HEK293 (cell line): ENCODE data around the gene PCNX4.

Experiments used
- CTCF ChIA-PET: fragments of 350-600 bp; formaldehyde crosslinking; extraction: SDS; loops from one replicate; lab custom pipeline; 2021; ENCODE audit warnings: antibody characterized with exemption; lab: Yijun Ruan, JAX
- POLR2A ChIA-PET: fragments of 300-600 bp; formaldehyde crosslinking; extraction: SDS; loops from one replicate; lab custom pipeline; 2020; ENCODE audit warnings: antibody characterized with exemption, inconsistent platforms; lab: Yijun Ruan, JAX
- H3K27ac ChIP-seq: fragments of 200-500 bp; sonication (Bioruptor generic); 2 replicates; pipeline ENCODE4 v1.5.1; 2014; ENCODE audit warnings: low read depth, low read length, control low read depth, inconsistent platforms; ENCODE audit errors: extremely low read depth
- H3K36me3 ChIP-seq, 2 experiments: fragments of 200-500 bp in 1 of 2; sonication (Bioruptor generic) in 1 of 2; 1 replicate in 1 of 2; 2 replicates in 1 of 2; pipeline ENCODE4 v1.5.1; 2014 to 2017; ENCODE audit warnings: inconsistent platforms in 2 of 2, low read length in 2 of 2; ENCODE audit not compliant: control insufficient read depth in 2 of 2, insufficient read depth in 1 of 2
- H3K4me1 ChIP-seq: fragments of 200-500 bp; sonication (Bioruptor generic); 2 replicates; pipeline ENCODE4 v1.5.1; 2014; ENCODE audit warnings: mild to moderate bottlenecking, low read length, inconsistent platforms; ENCODE audit not compliant: control insufficient read depth, insufficient read depth
- H3K4me3 ChIP-seq: 2 replicates; pipeline ENCODE4 v1.5.1; 2011; ENCODE audit warnings: low read depth, mild to moderate bottlenecking, control low read depth, low read length, moderate library complexity
- H3K9me3 ChIP-seq: fragments of 200-500 bp; sonication (Bioruptor generic); 2 replicates; pipeline ENCODE4 v1.5.1; 2014; ENCODE audit warnings: low read depth, low read length, inconsistent platforms; ENCODE audit not compliant: control insufficient read depth, insufficient read depth
- BCL6B ChIP-seq: fragments of 450-650 bp; formaldehyde crosslinking; IDR thresholded peaks from 2 replicates; pipeline ENCODE4 v1.5.1; 2017; ENCODE audit warnings: missing biosample characterization, missing genetic modification characterization
- GFI1B ChIP-seq: fragments of 450-650 bp; formaldehyde crosslinking; IDR thresholded peaks from 2 replicates; pipeline ENCODE4 v1.5.1; 2016; ENCODE audit warnings: missing biosample characterization, missing genetic modification characterization
- HIC1 ChIP-seq: fragments of 450-650 bp; formaldehyde crosslinking; IDR thresholded peaks from 2 replicates; pipeline ENCODE4 v1.5.1; 2016; ENCODE audit warnings: missing biosample characterization, missing genetic modification characterization
- HOXC10 ChIP-seq: sonication (generic); formaldehyde crosslinking; IDR thresholded peaks from 2 replicates; pipeline ENCODE4 v1.8.1; 2023; ENCODE audit warnings: mild to moderate bottlenecking, missing genetic modification reagents
- HOXD13 ChIP-seq: sonication (generic); formaldehyde crosslinking; IDR thresholded peaks from 2 replicates; pipeline ENCODE4 v1.8.0; 2022; ENCODE audit warnings: missing genetic modification reagents, borderline replicate concordance
- SP3 ChIP-seq: fragments of 450-650 bp; formaldehyde crosslinking; IDR thresholded peaks from 2 replicates; pipeline ENCODE4 v1.5.1; 2016; ENCODE audit warnings: missing biosample characterization, missing genetic modification characterization
- ZBTB1 ChIP-seq: fragments of 450-650 bp; formaldehyde crosslinking; IDR thresholded peaks from 2 replicates; pipeline ENCODE4 v1.5.1; 2016; ENCODE audit warnings: missing biosample characterization, missing genetic modification characterization
- ZBTB8A ChIP-seq: fragments of 450-650 bp; formaldehyde crosslinking; IDR thresholded peaks from 2 replicates; pipeline ENCODE4 v1.5.1; 2016; ENCODE audit warnings: missing biosample characterization, missing genetic modification characterization
- ZFHX2 ChIP-seq: fragments of 450-650 bp; formaldehyde crosslinking; conservative IDR thresholded peaks from 2 replicates; pipeline ENCODE4 v1.5.1; 2016; ENCODE audit warnings: missing biosample characterization, missing genetic modification characterization
- ZNF10 ChIP-seq: fragments of 450-650 bp; formaldehyde crosslinking; IDR thresholded peaks from 2 replicates; pipeline ENCODE4 v1.5.1; 2017; ENCODE audit warnings: missing biosample characterization, missing genetic modification characterization
- ZNF19 ChIP-seq: fragments of 450-650 bp; formaldehyde crosslinking; IDR thresholded peaks from 2 replicates; pipeline ENCODE4; 2016; ENCODE audit warnings: missing biosample characterization, missing genetic modification characterization, low read depth
- ZNF211 ChIP-seq: fragments of 450-650 bp; formaldehyde crosslinking; IDR thresholded peaks from 2 replicates; pipeline ENCODE4 v1.5.1; 2016; ENCODE audit warnings: low read depth, missing biosample characterization, missing genetic modification characterization
- ZNF23 ChIP-seq: fragments of 450-650 bp; formaldehyde crosslinking; IDR thresholded peaks from 2 replicates; pipeline ENCODE4 v1.5.1; 2016; ENCODE audit warnings: missing biosample characterization, missing genetic modification characterization, borderline replicate concordance
- ZNF24 ChIP-seq: fragments of 450-650 bp; formaldehyde crosslinking; IDR thresholded peaks from 2 replicates; pipeline ENCODE4 v1.5.1; 2016; ENCODE audit warnings: missing biosample characterization, missing genetic modification characterization
- ZNF26 ChIP-seq: fragments of 450-650 bp; formaldehyde crosslinking; IDR thresholded peaks from 2 replicates; pipeline ENCODE4 v1.5.1; 2016; ENCODE audit warnings: missing biosample characterization, missing genetic modification characterization
- ZNF513 ChIP-seq: fragments of 450-650 bp; IDR thresholded peaks from 2 replicates; pipeline ENCODE4 v1.5.1; 2018; ENCODE audit warnings: missing biosample characterization, missing genetic modification characterization
- ZNF514 ChIP-seq: fragments of 450-650 bp; formaldehyde crosslinking; IDR thresholded peaks from 2 replicates; pipeline ENCODE4 v1.5.1; 2016; ENCODE audit warnings: missing biosample characterization, missing genetic modification characterization
- ZNF544 ChIP-seq: fragments of 450-650 bp; formaldehyde crosslinking; IDR thresholded peaks from 2 replicates; pipeline ENCODE4 v1.5.0; 2017; ENCODE audit warnings: missing biosample characterization, missing genetic modification characterization
- ZNF629 ChIP-seq: fragments of 450-650 bp; formaldehyde crosslinking; IDR thresholded peaks from 2 replicates; pipeline ENCODE4 v1.5.1; 2017; ENCODE audit warnings: missing biosample characterization, missing genetic modification characterization
- ZNF677 ChIP-seq: fragments of 450-650 bp; IDR thresholded peaks from 2 replicates; pipeline ENCODE4 v1.5.0; 2018; ENCODE audit warnings: missing biosample characterization, mild to moderate bottlenecking, missing genetic modification characterization, moderate library complexity
- ZNF692 ChIP-seq: fragments of 450-650 bp; formaldehyde crosslinking; IDR thresholded peaks from 2 replicates; pipeline ENCODE4 v1.5.1; 2016; ENCODE audit warnings: missing biosample characterization, missing genetic modification characterization
- ZNF777 ChIP-seq: fragments of 450-650 bp; formaldehyde crosslinking; IDR thresholded peaks from 2 replicates; pipeline ENCODE4 v1.5.1; 2017; ENCODE audit warnings: missing biosample characterization, missing genetic modification characterization, borderline replicate concordance
- ZSCAN18 ChIP-seq: fragments of 450-650 bp; formaldehyde crosslinking; IDR thresholded peaks from 2 replicates; pipeline ENCODE4 v1.5.1; 2016; ENCODE audit warnings: missing biosample characterization, missing genetic modification characterization

The PCNX4 gene

GRCh38 chr14:60171690-60172089, 80.0 kb downstream of the PCNX4 start (continued):
- TF ChIP-seq BCL6B (no peak), ZNF629 (tag by site-specific recombination) (no peak), ZNF19 (tag by site-specific recombination) (no peak)

- no peaks in the 10 kb centered on the region for H3K9me3 ChIP-seq
- H3K4me3 ChIP-seq, result no peak overlapping the region
- TF ChIP-seq ZNF513 (tag by site-specific recombination) (no peak), ZNF10 (tag by site-specific recombination) (no peak), ZNF211 (no peak), GFI1B (tag by site-specific recombination) (no peak), ZFHX2 (no peak), ZSCAN18 (no peak), ZNF23 (tag by site-specific recombination) (no peak), ZNF777 (tag by site-specific recombination) (no peak), HOXD13 (CRISPR knock-in tag) (no peak), ZBTB8A (tag by site-specific recombination) (no peak), SP3 (tag by site-specific recombination) (no peak), ZNF544 (tag by site-specific recombination) (no peak), HOXC10 (CRISPR knock-in tag) (no peak), ZNF677 (no peak), ZBTB1 (tag by site-specific recombination) (no peak), ZNF26 (no peak), ZNF24 (tag by site-specific recombination) (no peak), HIC1 (tag by site-specific recombination) (no peak), ZNF692 (tag by site-specific recombination) (no peak), ZNF514 (no peak)
- ChIA-PET CTCF (interaction anchor here (0.6 to 1.6 kb wide), 4 partner anchors 9 to 1111 kb away, joined by 3 to 5 read pairs (median 4); no protein-coding TSS in a partner anchor), POLR2A (no interaction called here)
- no peaks in the 10 kb centered on the region for H3K4me1 ChIP-seq
- H3K27ac ChIP-seq, result no peak overlapping the region
- no peaks in the 10 kb centered on the region for H3K36me3 ChIP-seq
Measured at GRCh38 chr14:60174352-60175254, 82.9 kb downstream of the PCNX4 start.
